Measurements from ENCODE around the gene ANKS1B.

ANKS1B gene

DNA sequence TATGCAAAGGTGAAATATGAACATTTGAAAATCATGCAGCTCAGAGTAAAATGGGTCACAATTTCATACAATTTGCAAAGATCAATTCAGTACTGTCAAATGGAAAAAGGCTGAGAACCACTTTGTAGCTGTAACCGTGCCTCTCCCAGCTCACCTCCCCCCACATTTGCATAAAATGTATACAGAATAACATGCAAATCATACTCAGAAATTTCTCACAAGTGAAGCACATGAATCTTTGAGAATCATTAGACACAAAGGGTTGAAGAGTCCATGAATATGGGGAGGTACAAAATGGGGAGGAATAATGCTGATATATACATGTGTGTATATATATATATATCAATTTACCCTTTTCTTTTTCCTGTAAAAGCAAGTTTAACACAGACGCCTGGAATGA, 1177.5 kb downstream of the ANKS1B start:
- no peak overlapping the region for H3K27ac ChIP-seq (ENCODE audit: low read depth, low read length)
- no peaks in the 10 kb centered on the region for H3K4me1 ChIP-seq (ENCODE audit: control insufficient read depth, insufficient read depth, low read length)
- no peak overlapping the region for H3K9ac ChIP-seq (ENCODE audit: low read length)
- no peaks in the 10 kb centered on the region for H3K27me3 ChIP-seq (ENCODE audit: control insufficient read depth, insufficient read depth, low read length)
- H3K36me3 ChIP-seq (ENCODE audit: control insufficient read depth, insufficient read depth, low read length) = no peaks in the 10 kb centered on the region
- no peak overlapping the region for H3K4me3 ChIP-seq (ENCODE audit: low read length)

DNA sequence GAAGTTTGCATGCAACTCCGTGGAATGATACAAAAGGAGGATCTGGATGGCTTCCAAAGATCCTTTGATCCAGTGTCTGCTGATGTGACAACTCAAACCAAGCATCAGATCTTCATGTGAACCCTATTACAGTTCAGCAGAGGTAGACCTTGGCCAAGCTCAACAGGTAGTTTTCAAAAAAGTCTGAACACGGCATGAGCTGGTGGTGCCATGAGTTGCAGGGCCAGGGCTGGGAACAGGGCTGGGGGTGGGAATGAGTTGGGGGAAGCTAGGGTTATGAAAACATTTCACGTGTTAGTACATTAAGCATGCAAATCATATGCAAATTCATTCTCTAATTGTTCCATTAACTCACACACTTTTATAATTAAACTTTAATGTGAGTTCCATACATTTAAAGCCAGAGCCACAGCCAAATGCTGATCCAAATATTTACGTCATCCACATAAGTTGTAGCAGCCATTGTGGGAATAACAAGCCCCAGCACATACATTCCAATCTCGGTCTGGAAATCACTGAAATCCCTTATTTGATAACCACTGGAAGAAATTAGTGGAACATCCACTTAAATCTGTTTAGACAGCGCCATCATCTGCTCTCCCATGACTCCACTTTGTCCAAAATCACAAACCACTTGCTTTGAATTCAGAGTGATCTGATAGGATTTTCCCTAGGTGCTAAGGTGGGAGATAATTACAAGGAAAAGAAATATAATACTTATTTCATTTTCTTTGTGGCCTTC, 1181.1 kb downstream of the ANKS1B start:
- no peak overlapping the region for H3K4me3 ChIP-seq (ENCODE audit: low read length)
- no peaks in the 10 kb centered on the region for H3K4me1 ChIP-seq (ENCODE audit: control insufficient read depth, insufficient read depth, low read length)
- no peaks in the 10 kb centered on the region for H3K36me3 ChIP-seq (ENCODE audit: control insufficient read depth, insufficient read depth, low read length)
- no peak overlapping the region for H3K27ac ChIP-seq (ENCODE audit: low read depth, low read length)
- H3K27me3 ChIP-seq (ENCODE audit: control insufficient read depth, insufficient read depth, low read length) = no peaks in the 10 kb centered on the region
- H3K9ac ChIP-seq (ENCODE audit: low read length) = no peak overlapping the region

DNA sequence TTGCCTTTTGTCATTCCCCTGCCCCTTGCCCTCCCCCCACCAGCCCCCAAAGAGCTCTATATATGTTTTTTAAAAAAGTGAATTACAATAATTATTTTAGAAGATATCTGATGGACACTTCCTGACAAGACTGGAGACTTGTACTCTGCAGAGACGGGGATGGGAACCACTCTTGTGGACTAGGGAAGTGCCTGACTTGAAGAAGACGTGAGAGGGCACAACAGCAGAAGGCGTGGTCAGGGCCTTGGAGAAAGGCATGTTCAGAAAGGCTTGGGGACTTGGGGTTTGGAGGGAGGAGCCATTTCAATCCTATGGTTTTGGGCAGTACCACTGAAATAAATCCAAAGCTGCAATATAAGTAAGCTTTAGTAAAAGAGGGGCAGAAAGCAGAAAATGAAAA, 1184.9 kb downstream of the ANKS1B start:
- no peaks in the 10 kb centered on the region for H3K36me3 ChIP-seq (ENCODE audit: control insufficient read depth, insufficient read depth, low read length)
- no peaks in the 10 kb centered on the region for H3K4me1 ChIP-seq (ENCODE audit: control insufficient read depth, insufficient read depth, low read length)
- no peak overlapping the region for H3K27ac ChIP-seq (ENCODE audit: low read depth, low read length)
- no peaks in the 10 kb centered on the region for H3K27me3 ChIP-seq (ENCODE audit: control insufficient read depth, insufficient read depth, low read length)
- H3K9ac ChIP-seq (ENCODE audit: low read length) = no peak overlapping the region
- no peak overlapping the region for H3K4me3 ChIP-seq (ENCODE audit: low read length)

- H3K9ac ChIP-seq (ENCODE audit: low read length) = no peak overlapping the region
- no peak overlapping the region for H3K27ac ChIP-seq (ENCODE audit: low read depth, low read length)
- H3K36me3 ChIP-seq (ENCODE audit: control insufficient read depth, insufficient read depth, low read length) = no peaks in the 10 kb centered on the region
- H3K4me1 ChIP-seq (ENCODE audit: control insufficient read depth, insufficient read depth, low read length) = no peaks in the 10 kb centered on the region
- H3K4me3 ChIP-seq (ENCODE audit: low read length) = no peak overlapping the region
- H3K27me3 ChIP-seq (ENCODE audit: control insufficient read depth, insufficient read depth, low read length) = no peaks in the 10 kb centered on the region
Measured at GRCh38 chr12:98799146-98799810, 1185.5 kb downstream of the ANKS1B start.

DNA sequence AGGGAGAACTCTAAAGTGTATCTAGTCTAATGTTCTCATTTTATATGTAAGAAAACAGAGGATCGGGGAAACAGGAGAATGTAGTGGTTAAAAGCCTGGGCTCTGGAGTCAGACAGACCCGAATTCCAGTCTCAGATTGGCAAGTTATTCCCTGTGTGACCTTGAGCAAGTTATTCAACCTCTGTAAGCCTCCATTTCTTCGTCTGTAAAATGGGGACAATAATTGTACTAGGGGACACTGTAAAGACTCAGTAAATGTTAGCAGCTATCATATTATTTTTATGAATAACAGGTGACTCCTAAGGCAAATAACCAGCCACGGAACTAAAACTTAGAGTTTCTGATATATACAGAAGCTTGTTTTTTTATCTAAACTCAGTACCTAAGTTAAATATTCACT, 1187.5 kb downstream of the ANKS1B start:
- Histone ChIP-seq H3K36me3 (ENCODE audit: control insufficient read depth, insufficient read depth, low read length) (no peaks in the 10 kb centered on the region), H3K4me1 (ENCODE audit: control insufficient read depth, insufficient read depth, low read length) (no peaks in the 10 kb centered on the region), H3K27ac (ENCODE audit: low read depth, low read length) (no peak overlapping the region), H3K4me3 (ENCODE audit: low read length) (no peak overlapping the region), H3K9ac (ENCODE audit: low read length) (no peak overlapping the region), H3K27me3 (ENCODE audit: control insufficient read depth, insufficient read depth, low read length) (no peaks in the 10 kb centered on the region)

GRCh38 chr12:98796745-98797144, 1188.0 kb downstream of the ANKS1B start:
- H3K4me1 ChIP-seq (ENCODE audit: control insufficient read depth, insufficient read depth, low read length) = no peaks in the 10 kb centered on the region
- H3K27me3 ChIP-seq (ENCODE audit: control insufficient read depth, insufficient read depth, low read length) = no peaks in the 10 kb centered on the region
- H3K4me3 ChIP-seq (ENCODE audit: low read length) = no peak overlapping the region
- no peak overlapping the region for H3K9ac ChIP-seq (ENCODE audit: low read length)
- no peaks in the 10 kb centered on the region for H3K36me3 ChIP-seq (ENCODE audit: control insufficient read depth, insufficient read depth, low read length)
- no peak overlapping the region for H3K27ac ChIP-seq (ENCODE audit: low read depth, low read length)

DNA sequence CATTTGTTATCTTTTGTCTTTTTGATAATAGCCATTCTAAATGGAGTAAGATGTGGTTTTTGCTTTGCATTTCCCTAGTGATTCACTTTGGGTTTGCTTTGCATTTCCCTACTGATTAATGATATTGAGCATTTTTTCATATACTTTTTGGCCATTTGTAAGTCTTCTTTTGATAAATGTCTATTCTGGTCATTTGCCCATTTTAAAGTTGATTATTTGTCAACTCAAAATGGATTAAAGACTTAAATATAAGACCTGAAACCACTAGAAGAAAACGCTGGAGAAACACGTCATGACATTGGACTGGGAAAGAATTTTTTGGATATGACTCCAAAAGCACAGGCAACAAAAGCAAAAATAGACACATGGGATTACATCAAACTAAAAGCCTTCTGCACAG, 1191.6 kb downstream of the ANKS1B start:
- no peaks in the 10 kb centered on the region for H3K36me3 ChIP-seq (ENCODE audit: control insufficient read depth, insufficient read depth, low read length)
- no peaks in the 10 kb centered on the region for H3K4me1 ChIP-seq (ENCODE audit: control insufficient read depth, insufficient read depth, low read length)
- H3K27ac ChIP-seq (ENCODE audit: low read depth, low read length) = no peak overlapping the region
- H3K27me3 ChIP-seq (ENCODE audit: control insufficient read depth, insufficient read depth, low read length) = no peaks in the 10 kb centered on the region
- H3K9ac ChIP-seq (ENCODE audit: low read length) = no peak overlapping the region
- H3K4me3 ChIP-seq (ENCODE audit: low read length) = no peak overlapping the region

DNA sequence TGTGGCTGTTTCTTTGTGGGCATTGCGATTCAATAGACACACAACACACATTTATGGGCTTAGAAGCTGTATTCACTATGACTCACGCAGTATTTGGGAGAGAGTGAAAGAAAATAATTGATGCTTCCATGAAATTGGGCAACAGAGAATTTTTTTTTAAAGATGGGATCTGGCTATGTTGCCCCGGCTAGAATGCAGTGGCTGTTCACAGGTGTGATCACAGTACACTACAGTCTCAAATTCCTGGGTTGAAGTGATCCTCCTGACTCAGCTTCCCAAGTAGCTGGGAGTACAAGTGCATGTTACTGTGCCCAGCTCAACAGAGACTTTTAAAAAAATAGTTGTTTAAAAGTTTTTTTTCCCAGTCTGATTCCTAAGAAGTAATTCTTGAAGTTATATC, 1193.3 kb downstream of the ANKS1B start:
- H3K27me3 ChIP-seq (ENCODE audit: control insufficient read depth, insufficient read depth, low read length) = no peaks in the 10 kb centered on the region
- H3K27ac ChIP-seq (ENCODE audit: low read depth, low read length) = no peak overlapping the region
- H3K9ac ChIP-seq (ENCODE audit: low read length) = no peak overlapping the region
- no peak overlapping the region for H3K4me3 ChIP-seq (ENCODE audit: low read length)
- no peaks in the 10 kb centered on the region for H3K4me1 ChIP-seq (ENCODE audit: control insufficient read depth, insufficient read depth, low read length)
- no peaks in the 10 kb centered on the region for H3K36me3 ChIP-seq (ENCODE audit: control insufficient read depth, insufficient read depth, low read length)

- H3K4me3 ChIP-seq (ENCODE audit: low read length) = no peak overlapping the region
- H3K4me1 ChIP-seq (ENCODE audit: control insufficient read depth, insufficient read depth, low read length) = no peaks in the 10 kb centered on the region
- no peaks in the 10 kb centered on the region for H3K36me3 ChIP-seq (ENCODE audit: control insufficient read depth, insufficient read depth, low read length)
- H3K27me3 ChIP-seq (ENCODE audit: control insufficient read depth, insufficient read depth, low read length) = no peaks in the 10 kb centered on the region
- no peak overlapping the region for H3K9ac ChIP-seq (ENCODE audit: low read length)
- no peak overlapping the region for H3K27ac ChIP-seq (ENCODE audit: low read depth, low read length)
Measured at GRCh38 chr12:98788396-98788795, 1196.3 kb downstream of the ANKS1B start.

- H3K4me1 ChIP-seq (ENCODE audit: control insufficient read depth, insufficient read depth, low read length) = no peaks in the 10 kb centered on the region
- H3K27ac ChIP-seq (ENCODE audit: low read depth, low read length) = no peak overlapping the region
- no peak overlapping the region for H3K9ac ChIP-seq (ENCODE audit: low read length)
- no peaks in the 10 kb centered on the region for H3K36me3 ChIP-seq (ENCODE audit: control insufficient read depth, insufficient read depth, low read length)
- no peak overlapping the region for H3K4me3 ChIP-seq (ENCODE audit: low read length)
- no peaks in the 10 kb centered on the region for H3K27me3 ChIP-seq (ENCODE audit: control insufficient read depth, insufficient read depth, low read length)
Measured at GRCh38 chr12:98786653-98787052, 1198.1 kb downstream of the ANKS1B start.

- no peaks in the 10 kb centered on the region for H3K4me1 ChIP-seq (ENCODE audit: control insufficient read depth, insufficient read depth, low read length)
- no peaks in the 10 kb centered on the region for H3K27me3 ChIP-seq (ENCODE audit: control insufficient read depth, insufficient read depth, low read length)
- H3K27ac ChIP-seq (ENCODE audit: low read depth, low read length) = no peak overlapping the region
- H3K36me3 ChIP-seq (ENCODE audit: control insufficient read depth, insufficient read depth, low read length) = no peaks in the 10 kb centered on the region
- no peak overlapping the region for H3K9ac ChIP-seq (ENCODE audit: low read length)
- H3K4me3 ChIP-seq (ENCODE audit: low read length) = no peak overlapping the region
Measured at GRCh38 chr12:98783420-98783819, 1201.3 kb downstream of the ANKS1B start.

- Histone ChIP-seq H3K27ac (ENCODE audit: low read depth, low read length) (no peak overlapping the region), H3K27me3 (ENCODE audit: control insufficient read depth, insufficient read depth, low read length) (no peaks in the 10 kb centered on the region), H3K4me1 (ENCODE audit: control insufficient read depth, insufficient read depth, low read length) (no peaks in the 10 kb centered on the region), H3K36me3 (ENCODE audit: control insufficient read depth, insufficient read depth, low read length) (no peaks in the 10 kb centered on the region), H3K9ac (ENCODE audit: low read length) (no peak overlapping the region), H3K4me3 (ENCODE audit: low read length) (no peak overlapping the region)
Measured at GRCh38 chr12:98780261-98780660, 1204.5 kb downstream of the ANKS1B start.

DNA sequence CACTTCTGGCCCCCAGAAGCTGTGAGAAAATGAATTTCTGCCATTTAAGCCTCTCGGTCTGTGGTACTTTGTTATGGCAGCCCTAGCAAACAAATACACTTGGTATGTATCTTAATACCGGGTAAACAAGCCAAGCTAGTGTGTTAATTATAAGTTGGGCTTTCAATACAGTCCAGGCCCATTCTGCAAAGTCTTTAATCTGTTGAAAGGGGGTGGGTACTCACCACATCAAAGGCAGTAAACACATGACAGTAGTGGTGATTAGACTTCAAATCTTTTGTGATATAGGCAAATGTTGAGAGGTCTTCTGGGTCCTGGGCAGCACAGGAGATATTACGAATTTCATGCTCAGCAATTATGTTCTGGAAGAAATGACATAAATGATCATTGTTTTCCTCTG, 1211.9 kb downstream of the ANKS1B start:
- Histone ChIP-seq H3K4me1 (ENCODE audit: control insufficient read depth, insufficient read depth, low read length) (no peaks in the 10 kb centered on the region), H3K9ac (ENCODE audit: low read length) (no peak overlapping the region), H3K27me3 (ENCODE audit: control insufficient read depth, insufficient read depth, low read length) (no peaks in the 10 kb centered on the region), H3K4me3 (ENCODE audit: low read length) (no peak overlapping the region), H3K27ac (ENCODE audit: low read depth, low read length) (no peak overlapping the region), H3K36me3 (ENCODE audit: control insufficient read depth, insufficient read depth, low read length) (no peaks in the 10 kb centered on the region)

Data from rectal smooth muscle tissue (tissue), 1 donor.